GM18951 (cell line): ENCODE measurements around the gene COQ8B.

Experiments used
- POLR2A ChIP-seq: IDR thresholded peaks from 4 replicates; pipeline ENCODE4 v1.6.1; 2011; ENCODE audit warnings: mild to moderate bottlenecking; ENCODE audit not compliant: insufficient read length, insufficient read depth; ENCODE audit errors: extremely low read depth
- in situ Hi-C: fragments of 300-500 bp; cut with MboI; formaldehyde crosslinking; loops from one replicate; pipeline ENCODE4 v1.12.0; 2022; ENCODE audit warnings: low sequenced_read_pairs, mixed read lengths, inconsistent platforms; ENCODE audit not compliant: unreplicated experiment

Gene COQ8B

DNA sequence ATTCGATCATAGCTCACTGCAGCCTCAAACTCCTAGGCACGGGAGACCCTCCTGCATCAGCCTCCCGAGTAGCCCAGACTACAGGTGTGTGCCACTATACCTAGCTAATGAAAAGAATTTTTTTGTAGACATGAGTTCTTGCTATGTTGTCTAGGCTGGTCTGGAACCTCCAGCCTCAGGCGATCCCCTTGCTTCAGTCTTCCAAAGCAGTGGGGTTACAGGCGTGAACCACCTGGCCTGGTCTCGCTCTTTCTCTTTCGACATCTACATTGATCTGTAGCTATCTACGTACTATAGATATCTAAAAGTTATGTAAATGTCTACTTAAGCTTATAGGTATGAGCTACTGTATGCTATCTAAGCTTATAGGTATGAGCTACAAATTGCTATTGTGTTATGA is 58.7 kb downstream of the COQ8B start:
- in situ Hi-C loops = loop anchor here (10.0 to 25.0 kb wide), 2 partner anchors 167 to 479 kb away; no protein-coding TSS in a partner anchor
- TF ChIP-seq POLR2A = no peak

DNA sequence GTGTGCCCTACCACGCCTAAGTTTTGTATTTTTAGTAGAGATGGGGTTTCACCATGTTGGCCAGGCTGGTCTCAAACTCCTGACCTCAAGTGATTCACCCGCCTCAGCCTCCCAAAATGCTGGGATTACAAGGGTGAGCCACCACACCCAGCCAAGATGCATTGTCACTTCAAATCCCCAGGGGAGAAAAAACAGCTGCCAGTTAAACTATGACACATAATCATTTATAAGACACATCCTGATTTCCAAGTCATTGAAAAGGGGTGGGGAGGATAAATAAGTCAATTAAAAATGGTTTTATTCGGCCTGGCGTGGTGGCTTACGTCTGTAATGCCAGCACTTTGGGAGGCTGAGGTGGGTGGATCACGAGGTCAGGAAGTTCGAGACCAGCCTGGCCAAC is 61.0 kb downstream of the COQ8B start:
- in situ Hi-C loops = loop anchor here (10.0 to 25.0 kb wide), 2 partner anchors 169 to 482 kb away; no protein-coding TSS in a partner anchor

DNA sequence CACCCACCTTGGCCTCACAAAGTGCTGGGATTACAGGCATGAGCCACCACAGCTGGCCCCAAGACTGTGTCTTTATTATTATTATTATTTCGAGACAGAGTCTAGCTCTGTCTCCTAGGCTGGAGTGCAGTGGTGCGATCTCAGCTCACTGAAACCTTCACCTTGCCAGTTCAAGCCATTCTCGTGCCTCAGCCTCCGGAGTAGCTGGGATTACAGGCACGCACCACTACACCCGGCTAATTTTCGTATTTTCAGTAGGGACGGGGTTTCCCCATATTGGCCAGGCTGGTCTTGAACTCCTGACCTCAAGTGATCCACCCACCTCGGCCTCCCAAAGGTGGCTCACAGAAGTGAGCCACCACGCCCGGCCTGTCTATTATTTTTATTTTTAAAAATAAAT is 64.4 kb downstream of the COQ8B start:
- in situ Hi-C loops = loop anchor here (10.0 to 25.0 kb wide), 2 partner anchors 172 to 485 kb away; no protein-coding TSS in a partner anchor

DNA sequence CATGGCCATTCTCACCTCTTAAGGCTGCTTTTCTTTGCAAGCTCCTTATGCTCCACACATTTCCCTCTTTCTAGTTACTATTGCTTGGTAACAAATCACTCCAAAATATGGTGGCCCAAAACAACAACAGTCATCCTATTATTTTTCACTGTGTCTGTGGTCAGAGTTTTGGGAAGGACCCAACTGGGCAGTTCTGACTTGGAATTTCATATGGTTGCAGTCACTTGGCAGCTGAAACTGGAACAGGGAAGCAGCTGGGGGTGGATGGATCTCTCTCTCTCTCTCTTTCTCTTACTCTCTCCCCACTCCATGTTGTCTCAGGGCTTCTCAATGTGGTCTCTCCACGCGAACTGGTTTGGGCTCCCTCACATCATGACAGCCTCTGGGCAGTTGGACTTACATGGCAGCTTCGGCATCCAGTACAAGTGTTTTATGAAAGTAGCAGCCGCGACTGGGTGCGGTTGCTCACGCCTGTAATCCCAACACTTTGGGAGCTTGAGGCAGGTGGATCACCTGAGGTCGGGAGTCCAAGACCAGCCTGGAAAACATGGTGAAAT is 65.9 kb downstream of the COQ8B start:
- TF ChIP-seq POLR2A = no peak
- in situ Hi-C loops = loop anchor here (10.0 to 25.0 kb wide), 2 partner anchors 174 to 486 kb away; no protein-coding TSS in a partner anchor

DNA sequence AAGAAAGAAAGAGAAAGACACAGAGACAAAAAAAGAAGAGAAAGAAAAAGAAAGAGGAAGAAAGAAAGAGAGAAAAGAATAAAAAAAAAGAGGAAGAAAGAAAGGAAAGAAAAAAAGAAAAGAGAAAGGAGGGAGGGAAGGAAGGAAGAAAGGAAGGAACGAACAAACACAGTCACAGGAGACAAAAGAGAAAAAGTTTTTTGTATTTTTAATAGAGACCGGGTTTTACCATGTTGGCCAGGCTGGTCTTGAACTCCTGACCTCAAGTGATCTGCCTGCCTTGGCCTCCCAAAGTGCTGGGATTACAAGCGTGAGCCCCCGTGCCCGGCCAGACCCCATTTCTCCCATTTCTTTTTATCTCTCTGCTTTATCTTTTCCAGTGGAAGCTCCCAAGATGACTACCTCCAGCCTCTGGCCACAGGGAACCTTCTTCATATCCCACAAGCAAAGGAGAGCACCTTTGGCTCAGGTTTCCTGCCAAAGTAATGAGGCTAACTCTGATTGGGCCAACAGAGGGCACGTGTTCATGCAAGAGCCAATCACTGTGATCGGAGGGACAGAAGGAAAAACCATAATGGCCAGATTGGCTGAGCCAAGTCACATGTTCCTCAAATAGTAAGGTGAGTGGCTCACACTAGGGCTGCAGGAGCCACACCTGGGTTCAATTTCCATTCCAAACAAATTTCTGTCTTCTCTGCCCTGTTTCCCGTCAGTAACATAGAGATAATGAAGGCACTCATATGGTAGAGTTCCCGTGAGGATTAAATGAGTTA is 66.6 kb downstream of the COQ8B start:
- in situ Hi-C loops = loop anchor here (10.0 to 25.0 kb wide), 2 partner anchors 175 to 487 kb away; no protein-coding TSS in a partner anchor

DNA sequence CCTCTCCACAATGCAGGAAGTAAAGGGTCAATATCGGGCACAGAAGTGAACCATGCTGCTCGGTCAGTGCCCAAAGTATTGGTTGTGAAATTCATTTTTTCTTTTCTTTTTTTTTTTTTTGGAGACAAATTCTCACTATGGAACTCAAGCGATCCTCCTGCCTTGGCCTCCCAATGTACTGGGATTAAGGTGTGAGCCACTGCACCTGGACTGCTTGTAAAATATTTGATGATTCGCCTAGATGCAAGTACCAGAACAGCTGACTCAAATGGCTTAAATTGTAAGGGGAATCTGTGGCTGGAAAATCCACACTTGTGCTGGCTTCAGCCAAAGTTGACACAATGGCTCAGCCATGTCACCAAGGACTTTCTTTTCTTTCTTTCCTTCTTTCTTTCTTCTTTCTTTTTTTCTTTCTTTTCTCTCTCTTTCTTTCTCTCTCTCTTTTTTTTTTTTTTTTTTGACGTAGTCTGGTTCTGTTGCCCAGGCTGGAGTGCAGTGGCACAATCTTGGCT is 69.9 kb downstream of the COQ8B start:
- TF ChIP-seq POLR2A = no peak
- in situ Hi-C loops = no loop called here

DNA sequence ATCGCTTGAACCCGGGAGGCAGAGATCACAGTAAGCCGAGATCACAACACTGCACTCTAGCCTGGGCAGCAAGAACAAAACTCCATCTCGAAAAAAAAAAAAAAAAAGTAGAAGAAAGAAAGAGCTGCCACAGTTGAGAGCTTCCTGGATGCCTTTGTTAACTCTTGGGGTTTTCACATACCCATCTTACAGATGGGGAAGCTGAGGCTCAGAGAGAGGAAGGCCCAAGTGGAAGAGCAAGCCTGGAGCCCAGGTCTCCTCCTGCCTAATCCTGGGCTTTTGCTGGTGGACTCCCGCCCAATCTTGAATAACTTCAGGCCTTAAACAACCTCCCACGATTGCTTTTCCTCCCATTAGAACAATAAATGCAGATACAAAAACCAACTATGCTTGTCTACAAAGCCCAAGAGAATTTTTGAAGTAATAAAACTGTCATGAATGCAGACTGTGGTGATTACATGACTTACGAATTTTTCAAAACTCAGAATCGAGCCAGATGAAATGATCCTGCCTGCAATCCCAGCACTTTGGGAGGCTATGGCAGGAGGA is 73.9 kb downstream of the COQ8B start:
- in situ Hi-C loops = no loop called here
- TF ChIP-seq POLR2A = no peak

DNA sequence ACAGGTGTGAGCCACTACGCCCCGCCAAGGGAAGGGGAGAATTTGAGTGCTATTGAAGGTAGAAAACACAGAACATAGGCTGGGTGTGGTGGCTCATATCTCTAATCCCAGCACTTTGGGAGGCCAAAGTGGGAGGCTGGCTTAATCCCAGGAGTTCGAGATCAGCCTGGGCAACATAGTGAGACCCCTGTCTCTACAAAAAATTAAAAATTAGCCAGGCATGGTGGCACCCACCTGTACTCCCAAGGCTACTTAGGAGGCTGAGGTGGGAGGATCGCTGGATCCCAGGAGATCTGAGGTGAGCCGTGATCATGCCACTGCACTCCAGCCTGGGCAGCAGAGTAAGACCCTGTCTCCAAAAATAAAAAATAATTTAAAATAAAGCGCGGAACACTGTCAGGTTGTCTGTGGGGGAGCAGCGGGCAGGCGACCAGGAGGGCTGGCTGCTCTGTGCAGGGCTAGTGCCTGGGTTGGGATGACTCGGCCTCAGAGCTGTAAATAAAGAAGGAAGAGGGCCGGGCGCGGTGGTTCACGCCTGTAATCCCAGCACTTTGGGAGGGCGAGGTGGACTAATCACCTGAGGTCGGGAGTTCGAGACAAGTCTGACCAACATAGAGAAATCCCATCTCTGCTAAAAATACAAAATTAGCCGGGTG is 74.5 kb downstream of the COQ8B start:
- in situ Hi-C loops = no loop called here
- no peak for TF ChIP-seq POLR2A
